ENCODE measurements around the gene LCE3E. TPM values are rescaled to one million over a fixed set of nuclear protein-coding genes. Genes with fewer than 3 reads are reported as not detected.

LCE3E gene
- not detected for total RNA-seq
- polyA plus RNA-seq: not detected
- long read RNA-seq, donor 1: 0 reads
- long read RNA-seq, donor 2: 0 reads
- long read RNA-seq, donor 3: 0 reads
- long read RNA-seq, donor 4: 0 reads
- long read RNA-seq, donor 5: 0 reads
- long read RNA-seq, donor 6: 0 reads
- long read RNA-seq, donor 7: 0 reads
- long read RNA-seq, donor 8: 0 reads
- long read RNA-seq, donor 9: 0 reads
- long read RNA-seq, donor 10: 0 reads

- TF ChIP-seq CTCF (IDR thresholded peaks at IDR 0.05) (no peak), POLR2A (IDR thresholded peaks at IDR 0.05) (no peak)
- H3K36me3 ChIP-seq (replicated peaks in 1 of 2): no peaks in the 10 kb centered on the region
- intact Hi-C loops (cut with DNase I): no loop called here
- H3K4me1 ChIP-seq (replicated peaks in 1 of 2): no peaks in the 10 kb centered on the region
- H3K9me3 ChIP-seq (replicated peaks in 1 of 3): no peaks in the 10 kb centered on the region
- H3K27me3 ChIP-seq: no peaks in the 10 kb centered on the region
- H3K27ac ChIP-seq: no peak within 1 kb of the TSS
- H3K4me3 ChIP-seq: no peak within 1 kb of the TSS
- WGBS, 4 donors: 51 to 83% (median 67%) methylated on average over 1 of the region's 1 CpG
- no peak for DNase-seq
Measured at GRCh38 chr1:152566681-152567080, at the start of gene LCE3E. LCE3E (minus strand) TSS chr1:152566780; CDS start chr1:152566208, 572 bp downstream.

GRCh38 chr1:152613511-152613910 lies 46.9 kb upstream of the LCE3E start, which contains the start of gene LCE3B:
LCE3B (plus strand) TSS chr1:152613811; CDS start chr1:152613811, 0 bp downstream.
- no peak for DNase-seq
- WGBS, 4 donors: 89 to 100% methylated on average over 1 of the region's 1 CpG; no CpG with 5 or more reads in 2 of the 4 donors
- no peaks in the 10 kb centered on the region for H3K27me3 ChIP-seq
- H3K27ac ChIP-seq: no peak within 1 kb of the TSS
- no peaks in the 10 kb centered on the region for H3K36me3 ChIP-seq (replicated peaks in 1 of 2)
- no peak within 1 kb of the TSS for H3K4me3 ChIP-seq
- no peak for TF ChIP-seq POLR2A (IDR thresholded peaks at IDR 0.05)
- no peak for TF ChIP-seq CTCF (IDR thresholded peaks at IDR 0.05)
- H3K9me3 ChIP-seq (replicated peaks in 1 of 3): peaks cover 0 to 4% (median 0%) of the 10 kb centered on the region in 3 donors
- no peaks in the 10 kb centered on the region for H3K4me1 ChIP-seq (replicated peaks in 1 of 2)
- intact Hi-C loops (cut with DNase I): no loop called here

GRCh38 chr1:152599934-152600333 lies 33.4 kb upstream of the LCE3E start, which contains the start of gene LCE3C:
LCE3C (plus strand) TSS chr1:152600234; CDS start chr1:152600732, 498 bp downstream.
- Histone ChIP-seq H3K27me3 (no peaks in the 10 kb centered on the region), H3K9me3 (replicated peaks in 1 of 3) (no peaks in the 10 kb centered on the region), H3K4me1 (replicated peaks in 1 of 2) (no peaks in the 10 kb centered on the region), H3K4me3 (no peak within 1 kb of the TSS), H3K27ac (no peak within 1 kb of the TSS), H3K36me3 (replicated peaks in 1 of 2) (no peaks in the 10 kb centered on the region)
- WGBS, 4 donors: 43 to 61% (median 52%) methylated on average over 1 to 4 of the region's 4 CpGs; no CpG with 5 or more reads in 1 of the 4 donors
- no peak for DNase-seq
- TF ChIP-seq POLR2A (IDR thresholded peaks at IDR 0.05) (no peak), CTCF (IDR thresholded peaks at IDR 0.05) (no peak)
- intact Hi-C loops (cut with DNase I): no loop called here

- TF ChIP-seq POLR2A (IDR thresholded peaks at IDR 0.05) (no peak), CTCF (IDR thresholded peaks at IDR 0.05) (no peak)
- 72 to 100% (median 74%) methylated on average over 1 to 2 of the region's 2 CpGs; no CpG with 5 or more reads in 1 of the 4 donors for WGBS, 4 donors
- intact Hi-C loops (cut with DNase I): no loop called here
- no peaks in the 10 kb centered on the region for H3K9me3 ChIP-seq (replicated peaks in 1 of 3)
- H3K27me3 ChIP-seq: no peaks in the 10 kb centered on the region
- no peak for DNase-seq
- no peaks in the 10 kb centered on the region for H3K36me3 ChIP-seq (replicated peaks in 1 of 2)
- H3K4me3 ChIP-seq: no peak overlapping the region
- no peak overlapping the region for H3K27ac ChIP-seq
- H3K4me1 ChIP-seq (replicated peaks in 1 of 2): no peaks in the 10 kb centered on the region
Measured at GRCh38 chr1:152596986-152597385, 30.4 kb upstream of the LCE3E start.

Data from adrenal gland (tissue), 19 donors.